ENCODE data around the gene FKBP5. TPM values are rescaled to one million over a fixed set of nuclear protein-coding genes. Genes with fewer than 3 reads are reported as not detected.
A peak's percentile ranks its signal among the peaks of the same experiment; 100 is the strongest.

FKBP5 gene
- total and polyA plus RNA-seq, 10 of the 15 experiments (the other 5 are each of a cell fraction or from before 2014, with no cell fraction given), result 29.0 to 123 (median 62.3) TPM

DNA sequence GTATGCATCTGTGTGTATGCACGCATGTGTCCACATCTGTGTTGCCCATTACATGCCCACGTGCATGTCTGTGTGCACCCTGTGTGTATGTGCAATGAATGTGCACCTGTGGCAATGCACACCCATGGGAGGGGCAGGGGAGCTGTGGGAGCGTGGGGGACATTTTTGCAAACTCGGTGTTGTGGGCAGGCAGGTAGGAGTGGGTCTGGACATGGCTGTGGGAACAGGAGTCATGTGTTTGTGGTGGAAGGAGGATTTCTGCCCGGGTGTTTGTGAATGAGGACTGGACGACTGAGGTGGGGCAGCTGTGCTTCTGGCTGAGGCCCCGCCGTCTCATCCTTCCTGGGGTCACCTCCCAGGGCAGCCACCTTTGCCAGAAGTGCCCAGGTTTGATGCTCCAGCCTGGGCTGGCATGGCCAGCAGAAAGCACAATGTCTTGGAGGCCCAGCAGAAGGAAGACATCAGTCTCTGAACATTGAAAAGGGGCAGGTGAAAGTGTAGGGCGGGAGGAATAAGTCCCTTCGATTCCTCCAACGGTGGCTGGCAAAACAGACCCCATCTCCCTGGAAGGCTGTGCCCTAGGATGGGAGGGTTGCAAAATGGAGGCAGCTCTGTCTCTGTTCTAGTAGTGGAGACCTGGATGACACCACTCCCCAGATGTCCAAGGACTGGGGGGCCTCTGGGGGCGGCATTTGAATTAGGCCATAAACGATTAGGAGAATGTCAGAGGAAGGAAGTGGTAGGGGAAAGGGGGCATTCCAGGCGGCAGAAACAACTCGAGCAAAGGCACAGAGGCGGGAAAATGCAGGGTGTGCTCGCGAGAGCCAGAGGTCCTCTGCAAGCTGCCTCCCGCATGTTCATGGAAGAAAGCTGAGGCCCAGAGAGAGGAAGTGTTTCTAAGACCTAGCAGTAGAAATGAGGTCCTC lies 29.0 kb upstream of the FKBP5 start:
- no peak overlapping the region; the same call in 1 of the 2 replicates for H3K9ac ChIP-seq (ENCODE audit: control insufficient read depth, insufficient read depth, low read length)
- CTCF ChIA-PET, result interaction anchor here (0.7 to 1.9 kb wide), 7 partner anchors 10 to 195 kb away, joined by 3 to 9 read pairs (median 4); no protein-coding TSS in a partner anchor
- FAIRE-seq, result no peak
- TF ChIP-seq RUNX3 (IDR thresholded peaks at IDR 0.05; ENCODE audit: low read length), result peak; percentile 47; the same call in 1 of the 2 replicates
- TF ChIP-seq, protein P1, sequence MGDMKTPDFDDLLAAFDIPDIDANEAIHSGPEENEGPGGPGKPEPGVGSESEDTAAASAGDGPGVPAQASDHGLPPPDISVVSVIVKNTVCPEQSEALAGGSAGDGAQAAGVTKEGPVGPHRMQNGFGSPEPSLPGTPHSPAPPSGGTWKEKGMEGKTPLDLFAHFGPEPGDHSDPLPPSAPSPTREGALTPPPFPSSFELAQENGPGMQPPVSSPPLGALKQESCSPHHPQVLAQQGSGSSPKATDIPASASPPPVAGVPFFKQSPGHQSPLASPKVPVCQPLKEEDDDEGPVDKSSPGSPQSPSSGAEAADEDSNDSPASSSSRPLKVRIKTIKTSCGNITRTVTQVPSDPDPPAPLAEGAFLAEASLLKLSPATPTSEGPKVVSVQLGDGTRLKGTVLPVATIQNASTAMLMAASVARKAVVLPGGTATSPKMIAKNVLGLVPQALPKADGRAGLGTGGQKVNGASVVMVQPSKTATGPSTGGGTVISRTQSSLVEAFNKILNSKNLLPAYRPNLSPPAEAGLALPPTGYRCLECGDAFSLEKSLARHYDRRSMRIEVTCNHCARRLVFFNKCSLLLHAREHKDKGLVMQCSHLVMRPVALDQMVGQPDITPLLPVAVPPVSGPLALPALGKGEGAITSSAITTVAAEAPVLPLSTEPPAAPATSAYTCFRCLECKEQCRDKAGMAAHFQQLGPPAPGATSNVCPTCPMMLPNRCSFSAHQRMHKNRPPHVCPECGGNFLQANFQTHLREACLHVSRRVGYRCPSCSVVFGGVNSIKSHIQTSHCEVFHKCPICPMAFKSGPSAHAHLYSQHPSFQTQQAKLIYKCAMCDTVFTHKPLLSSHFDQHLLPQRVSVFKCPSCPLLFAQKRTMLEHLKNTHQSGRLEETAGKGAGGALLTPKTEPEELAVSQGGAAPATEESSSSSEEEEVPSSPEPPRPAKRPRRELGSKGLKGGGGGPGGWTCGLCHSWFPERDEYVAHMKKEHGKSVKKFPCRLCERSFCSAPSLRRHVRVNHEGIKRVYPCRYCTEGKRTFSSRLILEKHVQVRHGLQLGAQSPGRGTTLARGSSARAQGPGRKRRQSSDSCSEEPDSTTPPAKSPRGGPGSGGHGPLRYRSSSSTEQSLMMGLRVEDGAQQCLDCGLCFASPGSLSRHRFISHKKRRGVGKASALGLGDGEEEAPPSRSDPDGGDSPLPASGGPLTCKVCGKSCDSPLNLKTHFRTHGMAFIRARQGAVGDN (IDR thresholded peaks at IDR 0.05), result peak; percentile 60; the same call in 1 of the 2 replicates
- TF ChIP-seq SPI1 (IDR thresholded peaks at IDR 0.05; ENCODE audit: borderline replicate concordance, insufficient read depth, low read depth, low read length), result peak; percentile 62
- TF ChIP-seq IKZF1 (conservative IDR thresholded peaks at IDR 0.05), result peak; percentile 22; the same call in 1 of the 2 replicates
- TF ChIP-seq, protein P2, sequence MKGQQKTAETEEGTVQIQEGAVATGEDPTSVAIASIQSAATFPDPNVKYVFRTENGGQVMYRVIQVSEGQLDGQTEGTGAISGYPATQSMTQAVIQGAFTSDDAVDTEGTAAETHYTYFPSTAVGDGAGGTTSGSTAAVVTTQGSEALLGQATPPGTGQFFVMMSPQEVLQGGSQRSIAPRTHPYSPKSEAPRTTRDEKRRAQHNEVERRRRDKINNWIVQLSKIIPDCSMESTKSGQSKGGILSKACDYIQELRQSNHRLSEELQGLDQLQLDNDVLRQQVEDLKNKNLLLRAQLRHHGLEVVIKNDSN (IDR thresholded peaks at IDR 0.05; ENCODE audit: borderline replicate concordance, extremely low read length, insufficient read depth, low read depth, low read length), result no peak
- peak; percentile 47; the same call in 1 of the 2 replicates for TF ChIP-seq EED (IDR thresholded peaks at IDR 0.05; ENCODE audit: low read depth)
- no peak for TF ChIP-seq TCF7 (IDR thresholded peaks at IDR 0.05; ENCODE audit: borderline replicate concordance)
- TF ChIP-seq, protein P3, sequence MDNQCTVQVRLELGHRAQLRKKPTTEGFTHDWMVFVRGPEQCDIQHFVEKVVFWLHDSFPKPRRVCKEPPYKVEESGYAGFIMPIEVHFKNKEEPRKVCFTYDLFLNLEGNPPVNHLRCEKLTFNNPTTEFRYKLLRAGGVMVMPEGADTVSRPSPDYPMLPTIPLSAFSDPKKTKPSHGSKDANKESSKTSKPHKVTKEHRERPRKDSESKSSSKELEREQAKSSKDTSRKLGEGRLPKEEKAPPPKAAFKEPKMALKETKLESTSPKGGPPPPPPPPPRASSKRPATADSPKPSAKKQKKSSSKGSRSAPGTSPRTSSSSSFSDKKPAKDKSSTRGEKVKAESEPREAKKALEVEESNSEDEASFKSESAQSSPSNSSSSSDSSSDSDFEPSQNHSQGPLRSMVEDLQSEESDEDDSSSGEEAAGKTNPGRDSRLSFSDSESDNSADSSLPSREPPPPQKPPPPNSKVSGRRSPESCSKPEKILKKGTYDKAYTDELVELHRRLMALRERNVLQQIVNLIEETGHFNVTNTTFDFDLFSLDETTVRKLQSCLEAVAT (IDR thresholded peaks at IDR 0.05), result peak; percentile 86
- TF ChIP-seq, protein P4, sequence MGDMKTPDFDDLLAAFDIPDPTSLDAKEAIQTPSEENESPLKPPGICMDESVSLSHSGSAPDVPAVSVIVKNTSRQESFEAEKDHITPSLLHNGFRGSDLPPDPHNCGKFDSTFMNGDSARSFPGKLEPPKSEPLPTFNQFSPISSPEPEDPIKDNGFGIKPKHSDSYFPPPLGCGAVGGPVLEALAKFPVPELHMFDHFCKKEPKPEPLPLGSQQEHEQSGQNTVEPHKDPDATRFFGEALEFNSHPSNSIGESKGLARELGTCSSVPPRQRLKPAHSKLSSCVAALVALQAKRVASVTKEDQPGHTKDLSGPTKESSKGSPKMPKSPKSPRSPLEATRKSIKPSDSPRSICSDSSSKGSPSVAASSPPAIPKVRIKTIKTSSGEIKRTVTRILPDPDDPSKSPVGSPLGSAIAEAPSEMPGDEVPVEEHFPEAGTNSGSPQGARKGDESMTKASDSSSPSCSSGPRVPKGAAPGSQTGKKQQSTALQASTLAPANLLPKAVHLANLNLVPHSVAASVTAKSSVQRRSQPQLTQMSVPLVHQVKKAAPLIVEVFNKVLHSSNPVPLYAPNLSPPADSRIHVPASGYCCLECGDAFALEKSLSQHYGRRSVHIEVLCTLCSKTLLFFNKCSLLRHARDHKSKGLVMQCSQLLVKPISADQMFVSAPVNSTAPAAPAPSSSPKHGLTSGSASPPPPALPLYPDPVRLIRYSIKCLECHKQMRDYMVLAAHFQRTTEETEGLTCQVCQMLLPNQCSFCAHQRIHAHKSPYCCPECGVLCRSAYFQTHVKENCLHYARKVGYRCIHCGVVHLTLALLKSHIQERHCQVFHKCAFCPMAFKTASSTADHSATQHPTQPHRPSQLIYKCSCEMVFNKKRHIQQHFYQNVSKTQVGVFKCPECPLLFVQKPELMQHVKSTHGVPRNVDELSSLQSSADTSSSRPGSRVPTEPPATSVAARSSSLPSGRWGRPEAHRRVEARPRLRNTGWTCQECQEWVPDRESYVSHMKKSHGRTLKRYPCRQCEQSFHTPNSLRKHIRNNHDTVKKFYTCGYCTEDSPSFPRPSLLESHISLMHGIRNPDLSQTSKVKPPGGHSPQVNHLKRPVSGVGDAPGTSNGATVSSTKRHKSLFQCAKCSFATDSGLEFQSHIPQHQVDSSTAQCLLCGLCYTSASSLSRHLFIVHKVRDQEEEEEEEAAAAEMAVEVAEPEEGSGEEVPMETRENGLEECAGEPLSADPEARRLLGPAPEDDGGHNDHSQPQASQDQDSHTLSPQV (IDR thresholded peaks at IDR 0.05), result 0 out of 2 replicates have a peak, but pooled peaks have one; percentile 56
- TF ChIP-seq TCF12 (IDR thresholded peaks at IDR 0.05; ENCODE audit: low read depth, low read length), result 0 out of 2 replicates have a peak, but pooled peaks have one; percentile 4

More for the DNA sequence above, 29.0 kb upstream of the FKBP5 start:
- Histone ChIP-seq H3K4me3 (no peak overlapping the region), H3K36me3 (ENCODE audit: control insufficient read depth in 2 of 2, insufficient read depth in 2 of 2, low read length in 1 of 2) (no peaks in the 10 kb centered on the region), H3K4me2 (ENCODE audit: control insufficient read depth, insufficient read depth) (peak overlapping the region; percentile 53), H3K27ac (ENCODE audit: control insufficient read depth, insufficient read depth) (peak overlapping the region; percentile 76), H3K9me3 (replicated peaks; ENCODE audit: control insufficient read depth, insufficient read depth, low read length) (no peaks in the 10 kb centered on the region; the same call in 2 of the 3 replicates), H3K27me3 (replicated peaks in 1 of 2; ENCODE audit: control insufficient read depth in 2 of 2, insufficient read depth in 2 of 2, low read length in 1 of 2) (no peaks in the 10 kb centered on the region), H2AFZ (ENCODE audit: control insufficient read depth, low read depth, low read length) (peak overlapping the region; percentile 64), H4K20me1 (ENCODE audit: control insufficient read depth, insufficient read depth) (no peaks in the 10 kb centered on the region), H3K4me1 (ENCODE audit: control insufficient read depth, insufficient read depth, low read length) (peaks cover 50% of the 10 kb centered on the region), H3K79me2 (ENCODE audit: control insufficient read depth, insufficient read depth, low read length) (no peaks in the 10 kb centered on the region)
- no peak for DNase-seq (ENCODE audit: low read depth, low spot score)
- in situ Hi-C loops (cut with MboI), result no loop called here
- 75% methylated on average over 19 of the region's 19 CpGs for WGBS (ENCODE audit: insufficient coverage, insufficient replicate concordance, low lambda C conversion rate, missing lambda C conversion rate)
- BruUV-seq (replicated peaks), result no TSS peak
- ATAC-seq, result no peak
- POLR2A ChIA-PET, result interaction anchor here (0.5 to 2.7 kb wide), 9 partner anchors 8 to 51 kb away, joined by 3 to 13 read pairs (median 3); partner anchors contain the start of gene ARMC12
- RAD21 ChIA-PET (ENCODE audit: unreplicated experiment), result interaction anchor here (1.0 to 4.7 kb wide), 6 partner anchors 10 to 55 kb away, joined by 3 to 36 read pairs (median 6); partner anchors contain the start of gene ARMC12
- intact Hi-C loops (cut with micrococcal nuclease; ENCODE audit: unreplicated experiment), result no loop called here
- SMC1A ChIA-PET (ENCODE audit: uncharacterized antibody, unreplicated experiment), result interaction anchor here (0.6 to 3.6 kb wide), 12 partner anchors 11 to 273 kb away, joined by 3 to 24 read pairs (median 4); partner anchors contain the start of gene ARMC12

All from GM12878 (cell line).